Stimulated activated CD8-positive, alpha-beta memory T cell treated with anti-CD3 and anti-CD28 coated beads, Interleukin-4, amount 100 ng/mL, for 48 hours (primary cell): ENCODE results near the gene CDH6.

Source experiments
- DNase-seq: peaks from one replicate; pipeline ENCODE4 v3.0.0-alpha.2; 2020

CDH6 gene

GRCh38 chr5:31255041-31255440 is 61.6 kb downstream of the CDH6 start:
- DNase-seq, result no peak

- no peak for DNase-seq
Observed at GRCh38 chr5:31268256-31268655, 74.8 kb downstream of the CDH6 start.

GRCh38 chr5:31268686-31269085 is 75.2 kb downstream of the CDH6 start:
- DNase-seq, result no peak

- DNase-seq, result no peak
Observed at GRCh38 chr5:31269259-31269658, 75.8 kb downstream of the CDH6 start.

GRCh38 chr5:31270396-31270795 is 76.9 kb downstream of the CDH6 start:
- DNase-seq, result no peak

GRCh38 chr5:31271567-31271966 is 78.1 kb downstream of the CDH6 start:
- no peak for DNase-seq

GRCh38 chr5:31273161-31273560 is 79.7 kb downstream of the CDH6 start:
- DNase-seq, result no peak

GRCh38 chr5:31273631-31274378 is 80.3 kb downstream of the CDH6 start:
- DNase-seq, result no peak

- DNase-seq, result no peak
Observed at GRCh38 chr5:31280210-31280609, 86.7 kb downstream of the CDH6 start.

GRCh38 chr5:31283326-31283725 is 89.8 kb downstream of the CDH6 start:
- DNase-seq, result no peak

- no peak for DNase-seq
Observed at GRCh38 chr5:31285025-31285424, 91.5 kb downstream of the CDH6 start.

- DNase-seq, result no peak
Observed at GRCh38 chr5:31287985-31288384, 94.5 kb downstream of the CDH6 start.

GRCh38 chr5:31289429-31289828 is 95.9 kb downstream of the CDH6 start:
- DNase-seq, result no peak

GRCh38 chr5:31291323-31291854 is 97.9 kb downstream of the CDH6 start:
- no peak for DNase-seq

GRCh38 chr5:31300501-31300900 is 107.0 kb downstream of the CDH6 start:
- no peak for DNase-seq

GRCh38 chr5:31301833-31302232 is 108.3 kb downstream of the CDH6 start:
- no peak for DNase-seq

GRCh38 chr5:31303688-31304087 is 110.2 kb downstream of the CDH6 start:
- no peak for DNase-seq

- no peak for DNase-seq
Observed at GRCh38 chr5:31317665-31318064, 124.2 kb downstream of the CDH6 start.

GRCh38 chr5:31319335-31319734 is 125.8 kb downstream of the CDH6 start:
- no peak for DNase-seq

- DNase-seq, result no peak
Observed at GRCh38 chr5:31322946-31323345, 129.5 kb downstream of the CDH6 start.

- no peak for DNase-seq
Observed at GRCh38 chr5:31324842-31325241, 131.4 kb downstream of the CDH6 start.

GRCh38 chr5:31328040-31328733 is 134.7 kb downstream of the CDH6 start:
- DNase-seq, result no peak

GRCh38 chr5:31329715-31330114 is 136.2 kb downstream of the CDH6 start:
- DNase-seq, result no peak

- no peak for DNase-seq
Observed at GRCh38 chr5:31332160-31332559, 138.7 kb downstream of the CDH6 start.
